A549 (cell line): ENCODE data around the gene ARF4.

Source experiments
- CHD2 ChIP-seq: fragments of 150-350 bp; IDR thresholded peaks from 2 replicates; pipeline ENCODE4 v1.6.1; 2014; ENCODE audit warnings: low read length; ENCODE audit not compliant: partially characterized antibody
- CTCF ChIP-seq: fragments of >200 bp; sonication (Bioruptor Twin); formaldehyde crosslinking; IDR thresholded peaks from 3 replicates; pipeline ENCODE4 v1.5.1; 2016
- EHMT2 ChIP-seq: fragments of 200-600 bp; sonication (generic); IDR thresholded peaks from 2 replicates; pipeline ENCODE4 v1.6.1; 2016; ENCODE audit warnings: antibody characterized with exemption, low read depth, mild to moderate bottlenecking, moderate library complexity
- MYC ChIP-seq: IDR thresholded peaks from 2 replicates; pipeline ENCODE4 v1.6.1; 2012; ENCODE audit warnings: mild to moderate bottlenecking, inconsistent platforms, low read length, improper control_type of control experiment, borderline replicate concordance
- NPAS2 ChIP-seq: fragments of 250-450 bp; sonication (Bioruptor Pico); IDR thresholded peaks from 2 replicates; pipeline ENCODE4 v1.8.0; 2022; ENCODE audit warnings: mild to moderate bottlenecking, moderate library complexity, borderline replicate concordance
- POLR2A ChIP-seq: IDR thresholded peaks from 2 replicates; pipeline ENCODE4 v1.6.1; 2012; ENCODE audit warnings: mild to moderate bottlenecking, low read length
- RAD21 ChIP-seq, 2 experiments: fragments of >200 bp in 1 of 2; sonication (Bioruptor Twin) in 1 of 2; formaldehyde crosslinking in 1 of 2; IDR thresholded peaks in 1 of 2; conservative IDR thresholded peaks in 1 of 2; 2 replicates in 1 of 2; 3 replicates in 1 of 2; pipeline ENCODE4 v1.6.1; 2012 to 2018; ENCODE audit warnings: inconsistent platforms in 1 of 2
- RARB ChIP-seq: fragments of 250-450 bp; sonication (Bioruptor Pico); IDR thresholded peaks from 2 replicates; pipeline ENCODE4 v1.8.0; 2021; ENCODE audit warnings: mild to moderate bottlenecking, moderate library complexity
- REST ChIP-seq: fragments of 200-600 bp; sonication (generic); IDR thresholded peaks from 2 replicates; pipeline ENCODE4 v1.6.1; 2016; ENCODE audit warnings: antibody characterized with exemption, mild to moderate bottlenecking, moderate library complexity
- RFX5 ChIP-seq: fragments of 450-650 bp; IDR thresholded peaks from 2 replicates; pipeline ENCODE4 v1.7.1; 2014; ENCODE audit warnings: antibody characterized with exemption, mild to moderate bottlenecking, moderate library complexity
- SMC3 ChIP-seq: fragments of >200 bp; sonication (Bioruptor Twin); formaldehyde crosslinking; IDR thresholded peaks from 3 replicates; pipeline ENCODE4 v1.6.1; 2018; ENCODE audit warnings: inconsistent platforms
- ZFP36 ChIP-seq: fragments of 450-650 bp; IDR thresholded peaks from 2 replicates; pipeline ENCODE4 v1.6.1; 2014; ENCODE audit warnings: borderline replicate concordance; ENCODE audit not compliant: partially characterized antibody

GRCh38 chr3:57577801-57578200 lies 19.3 kb downstream of the ARF4 start:
- TF ChIP-seq MYC: no peak
- no peak for TF ChIP-seq RAD21 (conservative IDR thresholded peaks at IDR 0.05 in 1 of 2, IDR thresholded peaks at IDR 0.05 in 1 of 2)
- no peak for TF ChIP-seq SMC3
- no peak for TF ChIP-seq CTCF
- TF ChIP-seq RARB (CRISPR knock-in tag): no peak
- no peak for TF ChIP-seq REST
- TF ChIP-seq CHD2: no peak
- no peak for TF ChIP-seq EHMT2
- no peak for TF ChIP-seq RFX5
- TF ChIP-seq ZFP36: no peak
- TF ChIP-seq POLR2A: no peak
- TF ChIP-seq NPAS2 (CRISPR knock-in tag): no peak
